ENCODE results near the gene PTX4.

Gene PTX4

GRCh38 chr16:1466968-1467521, 21.7 kb downstream of the PTX4 start:
- DNase-seq (ENCODE audit: extremely low read depth, low read depth), result no peak
- TF ChIP-seq CTCF (IDR thresholded peaks at IDR 0.05; ENCODE audit: low read depth, low read length), result no peak

GRCh38 chr16:1466054-1466453, 22.7 kb downstream of the PTX4 start:
- no peak for DNase-seq (ENCODE audit: extremely low read depth, low read depth)
- TF ChIP-seq CTCF (IDR thresholded peaks at IDR 0.05; ENCODE audit: low read depth, low read length), result no peak

- TF ChIP-seq CTCF (IDR thresholded peaks at IDR 0.05; ENCODE audit: low read depth, low read length), result no peak
- no peak for DNase-seq (ENCODE audit: extremely low read depth, low read depth)
Observed at GRCh38 chr16:1465567-1465915, 23.2 kb downstream of the PTX4 start.

GRCh38 chr16:1464894-1465566, 23.7 kb downstream of the PTX4 start:
- no peak for DNase-seq (ENCODE audit: extremely low read depth, low read depth)
- no peak for TF ChIP-seq CTCF (IDR thresholded peaks at IDR 0.05; ENCODE audit: low read depth, low read length)

- no peak for DNase-seq (ENCODE audit: extremely low read depth, low read depth)
- TF ChIP-seq CTCF (IDR thresholded peaks at IDR 0.05; ENCODE audit: low read depth, low read length), result no peak
Observed at GRCh38 chr16:1464196-1464893, 24.4 kb downstream of the PTX4 start.

- DNase-seq (ENCODE audit: extremely low read depth, low read depth), result no peak
- TF ChIP-seq CTCF (IDR thresholded peaks at IDR 0.05; ENCODE audit: low read depth, low read length), result no peak
Observed at GRCh38 chr16:1461146-1461545, 27.6 kb downstream of the PTX4 start.

- no peak for TF ChIP-seq CTCF (IDR thresholded peaks at IDR 0.05; ENCODE audit: low read depth, low read length)
- no peak for DNase-seq (ENCODE audit: extremely low read depth, low read depth)
Observed at GRCh38 chr16:1460602-1461138, 28.1 kb downstream of the PTX4 start.

Data from AG09319 (cell line).